NB4 (cell line): ENCODE data around the gene TMBIM4.

Experiments used
- MYC ChIP-seq: IDR thresholded peaks from 2 replicates; pipeline ENCODE4 v1.6.1; 2011; ENCODE audit warnings: low read depth, low read length
- POLR2A ChIP-seq: IDR thresholded peaks from 2 replicates; pipeline ENCODE4 v1.6.1; 2011; ENCODE audit warnings: mild to moderate bottlenecking; ENCODE audit not compliant: insufficient read length; ENCODE audit errors: extremely low read depth
- TF ChIP-seq, protein P1 (sequence below): IDR thresholded peaks from one replicate; pipeline ENCODE4 v1.5.1; 2012; ENCODE audit warnings: low read depth, low read length
- TF ChIP-seq, protein P2 (sequence below): IDR thresholded peaks from 2 replicates; pipeline ENCODE4 v1.6.1; 2011; ENCODE audit warnings: low read depth, low read length

DNA sequence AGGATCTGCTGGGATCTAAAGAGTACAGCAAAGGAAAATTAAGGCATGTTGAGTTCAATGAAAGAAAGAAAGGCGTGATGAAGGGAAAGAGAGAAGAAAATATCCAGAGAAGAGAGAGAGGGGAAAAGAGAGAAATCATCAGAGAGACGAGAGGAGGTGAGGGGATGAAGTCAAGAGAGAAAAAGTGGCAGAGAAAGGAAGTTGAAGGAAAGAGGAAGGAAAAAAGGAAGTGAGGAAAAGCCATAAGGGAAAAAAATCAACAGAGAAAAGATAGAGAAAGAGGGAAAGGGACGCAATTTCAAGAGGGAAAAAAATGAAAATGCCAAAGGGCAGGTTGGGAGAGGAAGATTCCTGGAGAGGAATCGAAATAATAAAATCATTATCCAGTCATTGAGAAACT is 79.6 kb downstream of the TMBIM4 start:
- TF ChIP-seq, protein P1, sequence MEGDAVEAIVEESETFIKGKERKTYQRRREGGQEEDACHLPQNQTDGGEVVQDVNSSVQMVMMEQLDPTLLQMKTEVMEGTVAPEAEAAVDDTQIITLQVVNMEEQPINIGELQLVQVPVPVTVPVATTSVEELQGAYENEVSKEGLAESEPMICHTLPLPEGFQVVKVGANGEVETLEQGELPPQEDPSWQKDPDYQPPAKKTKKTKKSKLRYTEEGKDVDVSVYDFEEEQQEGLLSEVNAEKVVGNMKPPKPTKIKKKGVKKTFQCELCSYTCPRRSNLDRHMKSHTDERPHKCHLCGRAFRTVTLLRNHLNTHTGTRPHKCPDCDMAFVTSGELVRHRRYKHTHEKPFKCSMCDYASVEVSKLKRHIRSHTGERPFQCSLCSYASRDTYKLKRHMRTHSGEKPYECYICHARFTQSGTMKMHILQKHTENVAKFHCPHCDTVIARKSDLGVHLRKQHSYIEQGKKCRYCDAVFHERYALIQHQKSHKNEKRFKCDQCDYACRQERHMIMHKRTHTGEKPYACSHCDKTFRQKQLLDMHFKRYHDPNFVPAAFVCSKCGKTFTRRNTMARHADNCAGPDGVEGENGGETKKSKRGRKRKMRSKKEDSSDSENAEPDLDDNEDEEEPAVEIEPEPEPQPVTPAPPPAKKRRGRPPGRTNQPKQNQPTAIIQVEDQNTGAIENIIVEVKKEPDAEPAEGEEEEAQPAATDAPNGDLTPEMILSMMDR: no peak
- no peak for TF ChIP-seq POLR2A
- TF ChIP-seq MYC: no peak
- TF ChIP-seq, protein P2, sequence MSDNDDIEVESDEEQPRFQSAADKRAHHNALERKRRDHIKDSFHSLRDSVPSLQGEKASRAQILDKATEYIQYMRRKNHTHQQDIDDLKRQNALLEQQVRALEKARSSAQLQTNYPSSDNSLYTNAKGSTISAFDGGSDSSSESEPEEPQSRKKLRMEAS: no peak
